ENCODE results near the gene RPIA.
"Not testable (repeated sequence)": the region's sequence is repeated elsewhere in the genome, so short reads cannot be mapped to it uniquely, and the experiment has no call there.

RPIA gene

DNA sequence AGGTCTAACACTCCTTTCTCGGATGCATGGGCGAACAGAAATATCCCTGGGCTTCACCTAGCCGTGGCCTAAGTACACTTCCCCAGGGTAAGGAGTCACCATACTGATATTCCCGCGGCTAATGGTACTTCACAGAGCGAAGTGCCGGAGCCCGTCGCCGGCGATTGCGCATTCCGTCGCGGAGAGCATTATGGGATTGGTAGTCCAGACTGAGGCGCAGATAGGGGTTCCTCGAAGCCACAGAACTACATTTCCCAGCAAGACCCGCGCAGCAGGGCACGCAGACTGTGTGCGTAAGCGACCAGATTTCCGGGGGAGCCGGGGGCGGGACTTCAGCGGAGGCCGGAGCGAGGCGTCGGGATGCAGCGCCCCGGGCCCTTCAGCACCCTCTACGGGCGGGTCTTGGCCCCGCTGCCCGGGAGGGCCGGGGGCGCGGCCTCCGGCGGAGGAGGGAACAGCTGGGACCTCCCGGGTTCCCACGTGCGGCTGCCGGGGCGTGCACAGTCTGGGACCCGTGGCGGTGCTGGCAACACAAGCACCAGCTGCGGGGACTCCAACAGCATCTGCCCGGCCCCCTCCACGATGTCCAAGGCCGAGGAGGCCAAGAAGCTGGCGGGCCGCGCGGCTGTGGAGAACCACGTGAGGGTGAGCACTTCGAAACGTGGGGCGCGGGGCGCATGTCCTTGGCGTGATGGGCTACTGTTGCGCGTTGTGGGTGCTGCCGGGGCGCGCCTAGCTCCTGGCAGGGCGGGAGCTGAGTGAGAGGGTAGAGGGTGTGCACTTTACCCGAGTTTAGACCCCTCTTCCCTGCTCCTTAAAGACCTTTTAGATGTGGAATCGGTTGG lies at the start of gene RPIA:
Gene RPIA, plus strand, starts transcription at position 335 of the 845 bp plus-strand sequence. Its CDS starts 26 bp downstream, at position 361.
- peak within 1 kb of the TSS; percentile 67 for H3K27ac ChIP-seq (ENCODE audit: low read depth, low read length)
- H3K4me3 ChIP-seq (ENCODE audit: low read depth in 1 of 2, low read length in 2 of 2), result peak within 1 kb of the TSS; percentile 92 to 100
- no peaks in the 10 kb centered on the region for H3K36me3 ChIP-seq (ENCODE audit: control insufficient read depth in 1 of 2, insufficient read depth in 2 of 2, low read length in 2 of 2)
- H3K9me3 ChIP-seq (ENCODE audit: control insufficient read depth in 1 of 2, low read length in 2 of 2), result peaks cover 0 to 3% of the 10 kb centered on the region in 2 donors
- H3K9ac ChIP-seq (ENCODE audit: low read depth in 1 of 2, low read length in 2 of 2), result peak within 1 kb of the TSS; percentile 73 to 91
- peaks cover 25 to 36% of the 10 kb centered on the region in 2 donors for H3K4me1 ChIP-seq (ENCODE audit: control insufficient read depth in 1 of 2, insufficient read depth in 2 of 2, low read length in 2 of 2)
- H3K27me3 ChIP-seq (ENCODE audit: control insufficient read depth in 1 of 2, insufficient read depth in 2 of 2, low read length in 2 of 2), result no peaks in the 10 kb centered on the region

DNA sequence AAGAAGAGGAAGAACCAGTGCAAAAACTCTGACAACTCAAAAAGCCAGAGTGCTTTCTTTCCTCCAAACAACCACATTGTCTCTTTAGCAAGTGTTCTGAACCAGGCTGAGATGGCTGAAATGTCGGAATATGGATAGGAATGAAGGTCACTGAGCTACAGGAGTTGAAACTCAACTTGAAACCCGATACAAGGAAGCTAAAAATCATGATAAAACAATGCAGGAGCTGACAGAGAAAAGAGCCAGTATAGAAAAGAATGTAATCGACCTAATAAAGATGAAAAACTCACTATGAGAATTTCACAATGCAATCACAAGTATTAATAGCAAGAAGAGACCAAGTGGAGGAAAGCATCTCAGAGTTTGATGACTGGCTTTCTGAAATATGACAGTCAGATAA lies 49.2 kb upstream of the RPIA start:
- H3K4me3 ChIP-seq (ENCODE audit: low read depth in 1 of 2, low read length in 2 of 2), result no peak overlapping the region
- H3K36me3 ChIP-seq (ENCODE audit: control insufficient read depth in 1 of 2, insufficient read depth in 2 of 2, low read length in 2 of 2), result no peaks in the 10 kb centered on the region
- H3K9me3 ChIP-seq (ENCODE audit: control insufficient read depth in 1 of 2, low read length in 2 of 2), result no peaks in the 10 kb centered on the region
- H3K9ac ChIP-seq (ENCODE audit: low read depth in 1 of 2, low read length in 2 of 2), result no peak overlapping the region
- no peaks in the 10 kb centered on the region for H3K4me1 ChIP-seq (ENCODE audit: control insufficient read depth in 1 of 2, insufficient read depth in 2 of 2, low read length in 2 of 2)
- no peaks in the 10 kb centered on the region for H3K27me3 ChIP-seq (ENCODE audit: control insufficient read depth in 1 of 2, insufficient read depth in 2 of 2, low read length in 2 of 2)
- H3K27ac ChIP-seq (ENCODE audit: low read depth, low read length), result no peak overlapping the region

- not testable (repeated sequence) for H3K4me3 ChIP-seq (ENCODE audit: low read depth in 1 of 2, low read length in 2 of 2); H3K27me3 ChIP-seq (ENCODE audit: control insufficient read depth in 1 of 2, insufficient read depth in 2 of 2, low read length in 2 of 2); H3K9ac ChIP-seq (ENCODE audit: low read depth in 1 of 2, low read length in 2 of 2); H3K9me3 ChIP-seq (ENCODE audit: control insufficient read depth in 1 of 2, low read length in 2 of 2); H3K36me3 ChIP-seq (ENCODE audit: control insufficient read depth in 1 of 2, insufficient read depth in 2 of 2, low read length in 2 of 2); H3K27ac ChIP-seq (ENCODE audit: low read depth, low read length); H3K4me1 ChIP-seq (ENCODE audit: control insufficient read depth in 1 of 2, insufficient read depth in 2 of 2, low read length in 2 of 2)
Measured at GRCh38 chr2:88645291-88645882, 46.1 kb upstream of the RPIA start.

DNA sequence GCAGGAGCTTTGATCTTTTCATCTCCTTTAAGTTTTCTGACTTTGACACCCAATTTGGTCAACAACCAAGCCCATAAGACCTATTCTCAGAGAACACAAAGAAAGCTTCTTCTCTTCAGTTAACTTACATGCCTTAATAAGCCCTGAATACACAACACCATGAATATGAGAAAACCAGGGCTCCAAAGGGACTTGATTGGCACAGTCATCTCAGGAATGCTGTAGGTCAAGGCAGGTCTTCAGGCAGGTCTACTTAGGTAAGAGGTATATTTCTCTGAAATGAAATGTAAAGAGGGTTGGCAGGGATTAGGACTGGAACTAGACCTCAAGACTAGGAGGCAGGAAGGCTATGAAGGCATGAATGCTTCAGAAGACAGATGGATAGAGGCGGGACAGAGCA lies 39.8 kb upstream of the RPIA start:
- no peaks in the 10 kb centered on the region for H3K4me1 ChIP-seq (ENCODE audit: control insufficient read depth in 1 of 2, insufficient read depth in 2 of 2, low read length in 2 of 2)
- H3K9ac ChIP-seq (ENCODE audit: low read depth in 1 of 2, low read length in 2 of 2), result no peak overlapping the region
- no peak overlapping the region for H3K4me3 ChIP-seq (ENCODE audit: low read depth in 1 of 2, low read length in 2 of 2)
- H3K27me3 ChIP-seq (ENCODE audit: control insufficient read depth in 1 of 2, insufficient read depth in 2 of 2, low read length in 2 of 2), result no peaks in the 10 kb centered on the region
- no peaks in the 10 kb centered on the region for H3K36me3 ChIP-seq (ENCODE audit: control insufficient read depth in 1 of 2, insufficient read depth in 2 of 2, low read length in 2 of 2)
- H3K27ac ChIP-seq (ENCODE audit: low read depth, low read length), result no peak overlapping the region
- no peaks in the 10 kb centered on the region for H3K9me3 ChIP-seq (ENCODE audit: control insufficient read depth in 1 of 2, low read length in 2 of 2)

DNA sequence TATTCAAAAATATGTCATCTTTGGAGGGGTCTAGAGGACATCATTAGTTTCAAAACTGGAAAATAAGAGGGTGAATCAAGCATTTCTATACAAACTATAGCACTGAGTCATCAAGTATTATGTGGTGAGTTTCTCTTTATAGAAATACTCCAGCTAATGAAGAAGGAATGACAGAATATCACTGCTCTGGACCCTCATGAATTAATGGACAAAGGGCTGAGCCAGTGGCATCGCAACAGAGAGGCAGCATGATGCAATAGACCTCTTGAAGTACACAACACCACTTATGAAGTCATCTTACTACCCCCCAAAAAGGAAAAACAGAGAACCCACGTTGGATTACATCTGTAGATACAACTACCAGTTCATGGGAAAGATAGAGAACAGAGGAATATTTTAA lies 36.8 kb upstream of the RPIA start:
- H3K9me3 ChIP-seq (ENCODE audit: control insufficient read depth in 1 of 2, low read length in 2 of 2), result no peaks in the 10 kb centered on the region
- H3K27me3 ChIP-seq (ENCODE audit: control insufficient read depth in 1 of 2, insufficient read depth in 2 of 2, low read length in 2 of 2), result no peaks in the 10 kb centered on the region
- H3K36me3 ChIP-seq (ENCODE audit: control insufficient read depth in 1 of 2, insufficient read depth in 2 of 2, low read length in 2 of 2), result no peaks in the 10 kb centered on the region
- H3K4me1 ChIP-seq (ENCODE audit: control insufficient read depth in 1 of 2, insufficient read depth in 2 of 2, low read length in 2 of 2), result peaks cover 3% of the 10 kb centered on the region in 2 donors
- H3K27ac ChIP-seq (ENCODE audit: low read depth, low read length), result no peak overlapping the region
- no peak overlapping the region for H3K4me3 ChIP-seq (ENCODE audit: low read depth in 1 of 2, low read length in 2 of 2)
- no peak overlapping the region for H3K9ac ChIP-seq (ENCODE audit: low read depth in 1 of 2, low read length in 2 of 2)

DNA sequence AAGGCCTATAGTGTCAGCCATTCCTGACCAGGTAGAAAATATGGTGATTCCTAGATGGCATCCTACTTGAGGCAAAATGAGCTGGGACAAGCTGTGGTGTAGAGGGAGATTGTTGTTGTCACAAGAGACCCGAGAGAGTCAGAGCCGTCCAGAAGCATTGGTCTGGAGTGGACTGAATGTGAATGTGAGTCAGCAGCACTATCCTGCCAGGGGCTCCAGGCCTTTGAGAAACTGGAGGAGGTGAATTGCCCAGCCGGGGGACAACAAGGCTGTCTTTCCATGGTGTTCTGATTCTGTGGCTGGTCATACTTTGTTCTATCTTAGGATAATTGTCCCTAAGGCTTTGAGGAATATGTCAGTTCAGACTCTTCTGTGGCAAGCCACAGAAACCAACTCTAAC lies 34.8 kb upstream of the RPIA start:
- Histone ChIP-seq H3K36me3 (ENCODE audit: control insufficient read depth in 1 of 2, insufficient read depth in 2 of 2, low read length in 2 of 2) (no peaks in the 10 kb centered on the region), H3K9ac (ENCODE audit: low read depth in 1 of 2, low read length in 2 of 2) (no peak overlapping the region), H3K4me3 (ENCODE audit: low read depth in 1 of 2, low read length in 2 of 2) (no peak overlapping the region), H3K9me3 (ENCODE audit: control insufficient read depth in 1 of 2, low read length in 2 of 2) (no peaks in the 10 kb centered on the region), H3K4me1 (ENCODE audit: control insufficient read depth in 1 of 2, insufficient read depth in 2 of 2, low read length in 2 of 2) (peaks cover 3 to 6% of the 10 kb centered on the region in 2 donors), H3K27ac (ENCODE audit: low read depth, low read length) (no peak overlapping the region), H3K27me3 (ENCODE audit: control insufficient read depth in 1 of 2, insufficient read depth in 2 of 2, low read length in 2 of 2) (no peaks in the 10 kb centered on the region)

GRCh38 chr2:88657131-88657530 lies 34.3 kb upstream of the RPIA start:
- H3K27me3 ChIP-seq (ENCODE audit: control insufficient read depth in 1 of 2, insufficient read depth in 2 of 2, low read length in 2 of 2), result no peaks in the 10 kb centered on the region
- no peak overlapping the region for H3K4me3 ChIP-seq (ENCODE audit: low read depth in 1 of 2, low read length in 2 of 2)
- H3K36me3 ChIP-seq (ENCODE audit: control insufficient read depth in 1 of 2, insufficient read depth in 2 of 2, low read length in 2 of 2), result no peaks in the 10 kb centered on the region
- H3K27ac ChIP-seq (ENCODE audit: low read depth, low read length), result no peak overlapping the region
- no peak overlapping the region for H3K9ac ChIP-seq (ENCODE audit: low read depth in 1 of 2, low read length in 2 of 2)
- peaks cover 3 to 6% of the 10 kb centered on the region in 2 donors for H3K4me1 ChIP-seq (ENCODE audit: control insufficient read depth in 1 of 2, insufficient read depth in 2 of 2, low read length in 2 of 2)
- no peaks in the 10 kb centered on the region for H3K9me3 ChIP-seq (ENCODE audit: control insufficient read depth in 1 of 2, low read length in 2 of 2)

GRCh38 chr2:88658326-88658725 lies 33.1 kb upstream of the RPIA start:
- H3K27me3 ChIP-seq (ENCODE audit: control insufficient read depth in 1 of 2, insufficient read depth in 2 of 2, low read length in 2 of 2), result no peaks in the 10 kb centered on the region
- peaks cover 3 to 6% of the 10 kb centered on the region in 2 donors for H3K4me1 ChIP-seq (ENCODE audit: control insufficient read depth in 1 of 2, insufficient read depth in 2 of 2, low read length in 2 of 2)
- no peaks in the 10 kb centered on the region for H3K36me3 ChIP-seq (ENCODE audit: control insufficient read depth in 1 of 2, insufficient read depth in 2 of 2, low read length in 2 of 2)
- no peaks in the 10 kb centered on the region for H3K9me3 ChIP-seq (ENCODE audit: control insufficient read depth in 1 of 2, low read length in 2 of 2)
- H3K27ac ChIP-seq (ENCODE audit: low read depth, low read length), result no peak overlapping the region
- no peak overlapping the region for H3K4me3 ChIP-seq (ENCODE audit: low read depth in 1 of 2, low read length in 2 of 2)
- H3K9ac ChIP-seq (ENCODE audit: low read depth in 1 of 2, low read length in 2 of 2), result no peak overlapping the region

DNA sequence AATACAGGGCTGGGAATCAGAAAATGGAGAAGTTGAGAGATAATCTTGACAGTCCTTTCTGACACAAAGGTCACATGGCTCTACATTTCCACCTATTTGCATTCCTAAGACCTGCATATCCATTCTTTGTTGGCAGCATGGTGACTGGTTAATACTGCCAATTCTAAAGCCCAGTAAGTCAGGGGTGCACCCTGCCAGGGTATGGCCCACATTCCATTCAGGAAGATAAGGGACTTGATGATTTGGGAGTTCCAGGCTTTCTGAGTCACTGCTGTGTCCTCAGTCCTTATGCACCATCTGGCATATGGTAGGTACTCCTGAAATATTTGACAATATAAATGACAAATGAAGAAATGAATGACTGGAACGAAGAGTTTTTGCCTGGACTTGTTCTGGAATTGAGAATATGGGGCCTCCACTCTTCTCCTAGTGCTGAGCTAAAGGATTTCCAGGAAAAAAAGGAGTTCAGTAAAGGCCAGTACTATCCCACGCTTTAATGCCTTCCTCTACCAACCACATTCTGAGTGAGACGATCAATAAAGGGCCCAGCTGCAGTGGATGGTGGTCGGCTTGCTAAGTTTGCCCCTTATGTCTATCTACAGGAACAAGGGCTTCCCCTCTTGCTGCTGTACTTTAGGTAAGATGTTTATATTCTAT lies 32.5 kb upstream of the RPIA start:
- H3K36me3 ChIP-seq (ENCODE audit: control insufficient read depth in 1 of 2, insufficient read depth in 2 of 2, low read length in 2 of 2), result no peaks in the 10 kb centered on the region
- H3K4me3 ChIP-seq (ENCODE audit: low read depth in 1 of 2, low read length in 2 of 2), result no peak overlapping the region
- H3K27me3 ChIP-seq (ENCODE audit: control insufficient read depth in 1 of 2, insufficient read depth in 2 of 2, low read length in 2 of 2), result no peaks in the 10 kb centered on the region
- peak overlapping the region; percentile 11 for H3K27ac ChIP-seq (ENCODE audit: low read depth, low read length)
- peaks cover 3 to 6% of the 10 kb centered on the region in 2 donors for H3K4me1 ChIP-seq (ENCODE audit: control insufficient read depth in 1 of 2, insufficient read depth in 2 of 2, low read length in 2 of 2)
- no peak overlapping the region for H3K9ac ChIP-seq (ENCODE audit: low read depth in 1 of 2, low read length in 2 of 2)
- no peaks in the 10 kb centered on the region for H3K9me3 ChIP-seq (ENCODE audit: control insufficient read depth in 1 of 2, low read length in 2 of 2)

DNA sequence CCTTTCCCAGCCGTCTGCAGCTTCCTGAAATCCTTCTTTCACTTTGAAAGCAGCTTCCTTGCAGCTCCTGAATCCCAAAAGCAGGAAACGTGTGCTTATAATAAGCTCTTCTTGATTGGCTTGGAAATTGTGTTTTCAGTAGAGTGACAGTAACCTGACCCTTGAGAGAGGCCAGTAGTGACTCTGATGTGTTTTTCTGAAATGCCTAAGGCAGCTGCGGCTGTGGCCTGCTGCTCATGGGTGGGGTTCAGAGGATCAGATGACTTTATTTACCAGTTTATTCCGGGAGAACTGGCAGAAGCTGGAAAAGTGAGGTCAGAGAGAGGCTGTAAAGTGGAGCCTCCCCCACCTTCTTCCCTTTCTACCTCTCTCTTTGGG lies 31.9 kb upstream of the RPIA start:
- Histone ChIP-seq H3K27ac (ENCODE audit: low read depth, low read length) (peak overlapping the region; percentile 11), H3K9me3 (ENCODE audit: control insufficient read depth in 1 of 2, low read length in 2 of 2) (no peaks in the 10 kb centered on the region), H3K27me3 (ENCODE audit: control insufficient read depth in 1 of 2, insufficient read depth in 2 of 2, low read length in 2 of 2) (no peaks in the 10 kb centered on the region), H3K36me3 (ENCODE audit: control insufficient read depth in 1 of 2, insufficient read depth in 2 of 2, low read length in 2 of 2) (no peaks in the 10 kb centered on the region), H3K9ac (ENCODE audit: low read depth in 1 of 2, low read length in 2 of 2) (no peak overlapping the region), H3K4me3 (ENCODE audit: low read depth in 1 of 2, low read length in 2 of 2) (no peak overlapping the region), H3K4me1 (ENCODE audit: control insufficient read depth in 1 of 2, insufficient read depth in 2 of 2, low read length in 2 of 2) (peaks cover 3 to 6% of the 10 kb centered on the region in 2 donors)
